ENCODE data around the gene BRCC3.
A peak's percentile ranks its signal among the peaks of the same experiment; 100 is the strongest.

The BRCC3 gene

DNA sequence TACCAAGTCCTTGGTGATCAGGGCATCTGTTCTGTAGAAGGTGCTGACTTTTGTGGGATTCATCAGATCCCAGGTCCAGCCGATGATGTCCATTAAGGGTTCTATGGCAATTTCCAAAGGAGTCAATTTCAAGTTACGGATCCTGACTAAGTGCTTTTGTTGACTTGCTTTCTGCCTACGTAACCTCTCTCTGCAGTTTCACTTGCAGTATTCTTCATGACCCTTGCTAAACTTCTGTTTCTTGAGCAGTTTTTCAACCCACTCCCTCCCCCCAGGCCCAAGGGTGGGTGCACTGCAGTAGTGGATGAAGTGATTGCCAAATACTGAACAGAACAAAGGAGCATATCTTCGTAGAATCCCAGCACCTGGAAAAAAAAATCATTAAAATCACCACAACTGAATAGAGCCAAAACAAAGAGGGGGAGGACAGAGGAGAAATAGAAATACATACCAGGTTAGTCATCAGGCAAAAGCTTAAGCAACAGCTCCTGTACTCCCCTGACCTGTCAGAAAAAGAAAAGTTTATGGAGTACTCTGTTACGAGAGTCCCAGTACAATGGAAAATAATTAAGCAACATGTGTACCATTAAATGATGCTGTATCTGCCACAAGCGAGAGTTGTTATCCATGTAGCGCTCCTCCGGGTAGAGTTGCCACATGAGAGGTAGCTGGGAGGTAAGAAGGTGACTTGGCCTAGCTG is 6.1 kb upstream of the BRCC3 start:
- H3K27ac ChIP-seq: no peak overlapping the region
- no peak for TF ChIP-seq ZFX (IDR thresholded peaks at IDR 0.05; ENCODE audit: borderline replicate concordance)

DNA sequence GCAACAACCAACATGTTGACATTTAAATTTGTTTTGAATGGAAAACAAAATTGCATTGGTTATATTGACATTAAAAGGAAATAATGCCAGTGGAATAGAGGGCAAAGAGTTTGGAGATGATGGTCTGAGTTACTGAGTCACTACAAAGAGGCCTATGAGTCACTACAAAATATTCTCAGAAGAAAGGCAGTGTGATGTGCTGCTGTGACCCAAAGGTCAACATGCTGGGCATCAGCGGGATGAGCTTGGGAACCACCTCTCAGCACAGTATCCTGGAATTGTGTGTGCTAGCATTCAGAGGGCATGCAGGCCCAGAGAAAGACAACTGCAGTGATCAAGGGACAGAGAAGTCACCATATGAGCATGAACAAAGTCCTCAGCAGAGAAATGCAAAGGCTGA is 3.1 kb upstream of the BRCC3 start:
- H3K27ac ChIP-seq: no peak overlapping the region
- TF ChIP-seq, protein P1, sequence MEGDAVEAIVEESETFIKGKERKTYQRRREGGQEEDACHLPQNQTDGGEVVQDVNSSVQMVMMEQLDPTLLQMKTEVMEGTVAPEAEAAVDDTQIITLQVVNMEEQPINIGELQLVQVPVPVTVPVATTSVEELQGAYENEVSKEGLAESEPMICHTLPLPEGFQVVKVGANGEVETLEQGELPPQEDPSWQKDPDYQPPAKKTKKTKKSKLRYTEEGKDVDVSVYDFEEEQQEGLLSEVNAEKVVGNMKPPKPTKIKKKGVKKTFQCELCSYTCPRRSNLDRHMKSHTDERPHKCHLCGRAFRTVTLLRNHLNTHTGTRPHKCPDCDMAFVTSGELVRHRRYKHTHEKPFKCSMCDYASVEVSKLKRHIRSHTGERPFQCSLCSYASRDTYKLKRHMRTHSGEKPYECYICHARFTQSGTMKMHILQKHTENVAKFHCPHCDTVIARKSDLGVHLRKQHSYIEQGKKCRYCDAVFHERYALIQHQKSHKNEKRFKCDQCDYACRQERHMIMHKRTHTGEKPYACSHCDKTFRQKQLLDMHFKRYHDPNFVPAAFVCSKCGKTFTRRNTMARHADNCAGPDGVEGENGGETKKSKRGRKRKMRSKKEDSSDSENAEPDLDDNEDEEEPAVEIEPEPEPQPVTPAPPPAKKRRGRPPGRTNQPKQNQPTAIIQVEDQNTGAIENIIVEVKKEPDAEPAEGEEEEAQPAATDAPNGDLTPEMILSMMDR (IDR thresholded peaks at IDR 0.05): no peak
- TF ChIP-seq ZFX (IDR thresholded peaks at IDR 0.05; ENCODE audit: borderline replicate concordance): no peak

DNA sequence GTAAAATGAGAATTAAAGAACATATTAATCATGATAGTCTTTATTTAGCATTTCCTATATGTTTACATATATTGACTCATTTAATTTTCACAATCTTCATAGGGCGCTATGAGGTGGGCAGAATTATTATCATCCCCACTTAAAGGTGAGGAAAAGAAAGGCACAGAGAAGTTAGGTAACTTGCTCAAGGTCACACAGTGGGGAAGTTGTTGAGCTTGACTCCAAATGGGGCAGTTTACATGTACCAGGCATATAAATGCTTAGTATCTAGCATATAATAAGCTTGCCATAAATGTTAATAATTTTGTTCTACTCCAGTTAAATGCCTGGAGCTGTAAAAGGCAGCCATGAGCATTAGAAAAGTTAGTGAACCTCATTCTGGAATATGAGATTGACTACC is 1.9 kb upstream of the BRCC3 start:
- H3K27ac ChIP-seq: no peak overlapping the region
- no peak for TF ChIP-seq ZFX (IDR thresholded peaks at IDR 0.05; ENCODE audit: borderline replicate concordance)
- TF ChIP-seq, protein P1 (IDR thresholded peaks at IDR 0.05): no peak

DNA sequence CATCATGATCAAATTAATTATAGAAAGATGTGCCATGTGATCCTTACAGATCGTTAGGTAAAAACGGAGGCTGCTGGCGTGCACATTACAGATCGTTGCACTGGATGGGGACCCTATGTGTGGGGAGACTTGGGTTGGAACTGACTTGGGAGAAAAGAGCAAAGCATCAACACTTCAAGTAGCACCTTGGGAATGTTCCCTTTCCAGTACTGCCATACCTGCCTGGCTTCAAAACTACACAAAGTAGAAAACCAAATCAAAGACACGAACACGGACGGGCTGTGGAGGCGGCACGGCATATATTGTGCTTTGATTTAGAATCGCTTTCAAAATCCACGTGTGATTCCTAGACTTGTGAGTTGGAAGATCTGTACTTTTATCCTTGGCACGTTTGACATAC is 1.3 kb upstream of the BRCC3 start:
- H3K27ac ChIP-seq: peak overlapping the region; percentile 55
- no peak for TF ChIP-seq ZFX (IDR thresholded peaks at IDR 0.05; ENCODE audit: borderline replicate concordance)
- TF ChIP-seq, protein P1 (IDR thresholded peaks at IDR 0.05): no peak

DNA sequence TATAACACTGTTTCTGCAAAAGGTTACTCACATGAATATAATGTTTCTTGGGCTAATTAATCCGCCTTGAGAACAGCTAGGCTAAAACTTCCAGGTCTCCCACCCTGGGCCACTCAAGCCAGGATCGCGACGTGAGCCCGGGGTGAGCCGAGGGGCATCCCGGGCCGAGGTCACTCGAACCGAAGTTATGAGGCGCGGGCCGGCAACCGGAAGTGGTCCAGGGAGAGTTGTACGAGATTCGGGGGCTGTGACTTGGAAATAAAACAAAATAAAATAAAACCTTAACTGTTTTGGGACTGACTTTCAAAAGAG is 689 bp upstream of the BRCC3 start:
- TF ChIP-seq, protein P1 (IDR thresholded peaks at IDR 0.05): no peak
- no peak for TF ChIP-seq ZFX (IDR thresholded peaks at IDR 0.05; ENCODE audit: borderline replicate concordance)

GRCh38 chrX:155071694-155072280 is 479 bp downstream of the BRCC3 start:
- TF ChIP-seq, protein P1 (IDR thresholded peaks at IDR 0.05): no peak
- TF ChIP-seq ZFX (IDR thresholded peaks at IDR 0.05; ENCODE audit: borderline replicate concordance): no peak
- H3K27ac ChIP-seq: peak overlapping the region; percentile 70

More for the DNA sequence above, 689 bp upstream of the BRCC3 start:
- H3K27ac ChIP-seq: peak overlapping the region; percentile 55

DNA sequence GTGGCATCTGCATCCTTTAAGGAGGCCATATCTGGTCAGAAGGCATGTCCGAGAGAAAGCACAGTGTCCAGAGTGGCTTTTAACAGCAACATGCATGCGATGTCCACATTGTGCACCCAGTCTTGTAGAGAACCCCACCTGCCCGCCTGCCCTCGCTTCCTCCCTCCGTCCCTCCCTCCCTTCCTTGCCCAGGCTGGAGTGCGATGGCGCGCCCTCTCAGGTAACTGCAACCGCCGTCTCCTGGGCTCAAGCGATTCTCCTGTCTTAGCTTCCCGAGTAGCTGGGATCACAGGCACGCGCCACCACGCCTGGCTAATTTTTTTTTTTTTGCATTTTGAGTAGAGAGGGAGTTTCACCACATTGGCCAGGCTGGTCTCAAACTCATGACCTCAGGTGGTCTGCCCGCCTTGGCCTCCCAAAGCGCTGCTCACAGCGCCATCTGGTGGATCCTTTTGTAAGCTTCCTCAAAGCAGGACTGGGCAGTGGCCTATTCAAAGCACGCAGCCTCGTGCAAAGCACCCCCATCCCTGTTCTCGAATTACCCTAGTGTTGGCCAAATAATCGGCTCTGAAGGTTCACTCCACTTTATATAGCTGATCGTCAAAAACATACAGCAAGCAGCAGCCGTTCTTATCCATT is 15.0 kb downstream of the BRCC3 start:
- TF ChIP-seq, protein P1 (IDR thresholded peaks at IDR 0.05): peak; percentile 71
- no peak for TF ChIP-seq ZFX (IDR thresholded peaks at IDR 0.05; ENCODE audit: borderline replicate concordance)
- no peak overlapping the region for H3K27ac ChIP-seq

Data from 22Rv1 (cell line).